ENCODE data around the gene PARP14.
"Not testable (repeated sequence)": the region's sequence is repeated elsewhere in the genome, so short reads cannot be mapped to it uniquely, and the experiment has no call there.

The PARP14 gene, protein sequence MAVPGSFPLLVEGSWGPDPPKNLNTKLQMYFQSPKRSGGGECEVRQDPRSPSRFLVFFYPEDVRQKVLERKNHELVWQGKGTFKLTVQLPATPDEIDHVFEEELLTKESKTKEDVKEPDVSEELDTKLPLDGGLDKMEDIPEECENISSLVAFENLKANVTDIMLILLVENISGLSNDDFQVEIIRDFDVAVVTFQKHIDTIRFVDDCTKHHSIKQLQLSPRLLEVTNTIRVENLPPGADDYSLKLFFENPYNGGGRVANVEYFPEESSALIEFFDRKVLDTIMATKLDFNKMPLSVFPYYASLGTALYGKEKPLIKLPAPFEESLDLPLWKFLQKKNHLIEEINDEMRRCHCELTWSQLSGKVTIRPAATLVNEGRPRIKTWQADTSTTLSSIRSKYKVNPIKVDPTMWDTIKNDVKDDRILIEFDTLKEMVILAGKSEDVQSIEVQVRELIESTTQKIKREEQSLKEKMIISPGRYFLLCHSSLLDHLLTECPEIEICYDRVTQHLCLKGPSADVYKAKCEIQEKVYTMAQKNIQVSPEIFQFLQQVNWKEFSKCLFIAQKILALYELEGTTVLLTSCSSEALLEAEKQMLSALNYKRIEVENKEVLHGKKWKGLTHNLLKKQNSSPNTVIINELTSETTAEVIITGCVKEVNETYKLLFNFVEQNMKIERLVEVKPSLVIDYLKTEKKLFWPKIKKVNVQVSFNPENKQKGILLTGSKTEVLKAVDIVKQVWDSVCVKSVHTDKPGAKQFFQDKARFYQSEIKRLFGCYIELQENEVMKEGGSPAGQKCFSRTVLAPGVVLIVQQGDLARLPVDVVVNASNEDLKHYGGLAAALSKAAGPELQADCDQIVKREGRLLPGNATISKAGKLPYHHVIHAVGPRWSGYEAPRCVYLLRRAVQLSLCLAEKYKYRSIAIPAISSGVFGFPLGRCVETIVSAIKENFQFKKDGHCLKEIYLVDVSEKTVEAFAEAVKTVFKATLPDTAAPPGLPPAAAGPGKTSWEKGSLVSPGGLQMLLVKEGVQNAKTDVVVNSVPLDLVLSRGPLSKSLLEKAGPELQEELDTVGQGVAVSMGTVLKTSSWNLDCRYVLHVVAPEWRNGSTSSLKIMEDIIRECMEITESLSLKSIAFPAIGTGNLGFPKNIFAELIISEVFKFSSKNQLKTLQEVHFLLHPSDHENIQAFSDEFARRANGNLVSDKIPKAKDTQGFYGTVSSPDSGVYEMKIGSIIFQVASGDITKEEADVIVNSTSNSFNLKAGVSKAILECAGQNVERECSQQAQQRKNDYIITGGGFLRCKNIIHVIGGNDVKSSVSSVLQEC (N-terminal part only)

DNA sequence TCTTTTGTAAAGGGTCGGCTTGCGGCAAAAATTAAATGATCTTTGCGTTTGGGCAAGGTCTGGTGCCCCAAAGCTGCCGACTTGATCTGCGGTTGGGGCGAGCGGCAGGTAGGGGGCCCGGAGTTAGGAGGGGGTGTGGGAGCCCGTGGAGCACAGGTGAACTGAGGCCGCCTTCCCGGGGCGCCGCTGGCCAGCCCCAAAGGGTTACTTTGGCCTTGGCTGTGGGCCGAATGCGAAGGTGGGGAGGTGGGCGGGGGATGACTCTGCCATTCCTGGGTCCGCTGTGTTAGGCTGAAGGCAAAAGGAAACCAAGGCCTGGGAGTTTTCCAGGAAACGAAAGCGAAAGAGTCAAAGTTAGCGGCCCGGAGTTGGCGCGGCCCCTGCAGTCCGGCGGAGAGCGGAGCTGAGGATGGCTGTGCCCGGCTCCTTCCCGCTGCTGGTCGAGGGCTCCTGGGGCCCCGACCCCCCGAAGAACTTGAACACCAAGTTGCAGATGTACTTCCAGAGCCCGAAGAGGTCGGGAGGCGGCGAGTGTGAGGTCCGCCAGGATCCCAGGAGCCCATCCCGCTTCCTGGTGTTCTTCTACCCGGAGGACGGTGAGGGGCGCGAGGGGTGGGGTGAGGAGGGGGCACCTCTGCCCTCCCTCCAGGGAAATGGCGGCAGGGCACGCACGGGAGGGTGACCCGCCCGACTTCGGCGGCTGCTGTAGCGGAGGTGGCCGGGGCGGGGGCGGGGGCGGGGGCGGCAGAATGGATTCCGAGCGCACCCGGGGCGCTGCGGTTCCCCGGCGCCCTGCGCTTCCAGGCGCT is at the start of gene PARP14:
Gene PARP14 (plus strand): TSS at position 365 of the 809 bp plus-strand sequence. CDS start 45 bp downstream, at position 410.
- DNase-seq (ENCODE audit: low read depth in 2 of 2) = peak; percentile 33 to 45

DNA sequence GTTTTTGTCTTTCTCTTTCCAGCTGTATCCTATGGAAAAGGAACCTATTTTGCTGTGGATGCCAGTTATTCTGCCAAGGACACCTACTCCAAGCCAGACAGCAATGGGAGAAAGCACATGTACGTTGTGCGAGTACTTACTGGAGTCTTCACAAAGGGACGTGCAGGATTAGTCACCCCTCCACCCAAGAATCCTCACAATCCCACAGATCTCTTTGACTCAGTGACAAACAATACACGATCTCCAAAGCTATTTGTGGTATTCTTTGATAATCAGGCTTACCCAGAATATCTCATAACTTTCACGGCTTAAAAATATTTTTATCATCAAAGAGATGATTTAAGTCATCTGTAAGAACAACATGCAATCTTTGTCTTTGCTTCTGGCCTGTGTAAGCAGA is 44.9 kb upstream of the PARP14 start:
- no peak for DNase-seq (ENCODE audit: low read depth in 2 of 2)

DNA sequence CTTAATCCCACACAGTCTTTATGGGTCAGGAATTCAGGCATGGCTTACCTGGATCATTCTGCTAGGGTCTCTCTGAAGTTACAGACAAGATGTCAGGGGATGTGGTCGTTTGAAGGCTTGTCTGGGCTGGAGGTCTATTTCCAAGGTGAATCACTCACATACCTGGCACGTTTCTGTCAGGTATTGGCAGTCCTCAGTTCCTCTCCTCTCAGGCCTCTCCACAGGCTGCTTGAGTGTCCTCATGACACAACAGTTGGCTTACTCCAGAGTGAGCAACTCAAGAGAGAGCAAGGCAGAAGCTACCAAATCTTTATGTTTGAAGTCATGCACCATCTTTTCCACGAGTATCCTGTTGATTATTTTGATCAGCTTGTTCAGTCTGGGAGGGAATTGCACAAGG is 43.9 kb upstream of the PARP14 start:
- no peak for DNase-seq (ENCODE audit: low read depth in 2 of 2)

DNA sequence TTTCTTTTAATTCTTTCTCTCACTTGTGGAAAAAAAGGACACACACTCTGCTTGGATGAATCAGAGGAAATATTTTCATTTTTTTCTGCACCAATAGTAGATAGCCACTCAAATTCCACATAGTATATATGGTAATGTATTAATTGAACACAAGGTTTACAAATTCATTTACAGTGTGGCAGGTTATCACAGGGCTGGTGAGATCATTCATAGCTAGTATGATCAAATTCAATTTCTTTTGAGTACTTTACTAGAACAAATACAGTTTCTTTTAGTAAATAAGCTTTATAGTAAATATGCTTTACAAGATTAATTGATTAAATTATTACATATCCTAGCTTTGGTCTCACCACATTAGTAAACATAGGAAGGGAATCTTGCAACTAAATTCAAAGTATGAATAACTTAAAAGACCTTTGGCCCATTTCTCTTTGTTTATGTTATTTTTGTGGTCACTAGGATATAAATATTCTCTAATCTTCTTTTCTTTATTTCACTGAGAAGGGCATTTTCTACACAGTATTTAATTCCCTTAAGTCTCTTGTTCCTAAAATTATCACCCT is 40.1 kb upstream of the PARP14 start:
- DNase-seq (ENCODE audit: low read depth in 2 of 2) = no peak

DNA sequence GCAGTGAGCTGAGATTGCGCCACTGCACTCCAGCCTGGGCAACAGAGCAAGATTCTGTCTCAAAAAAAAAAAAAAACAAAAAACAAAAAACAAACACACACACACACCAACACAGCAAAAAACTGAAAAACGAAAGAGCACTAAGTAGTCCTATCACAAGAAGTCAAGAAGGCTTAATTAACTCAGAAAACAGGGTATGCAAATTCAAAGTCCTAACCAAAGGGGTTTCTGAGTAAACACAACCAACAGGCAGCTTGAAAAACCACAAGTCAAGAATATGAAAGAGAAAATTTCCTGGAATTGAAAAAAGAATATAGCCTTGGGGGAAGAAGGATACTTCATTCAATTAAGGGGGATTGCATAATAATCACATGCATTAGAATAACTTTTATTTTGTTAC is 37.7 kb upstream of the PARP14 start:
- no peak for DNase-seq (ENCODE audit: low read depth in 2 of 2)

DNA sequence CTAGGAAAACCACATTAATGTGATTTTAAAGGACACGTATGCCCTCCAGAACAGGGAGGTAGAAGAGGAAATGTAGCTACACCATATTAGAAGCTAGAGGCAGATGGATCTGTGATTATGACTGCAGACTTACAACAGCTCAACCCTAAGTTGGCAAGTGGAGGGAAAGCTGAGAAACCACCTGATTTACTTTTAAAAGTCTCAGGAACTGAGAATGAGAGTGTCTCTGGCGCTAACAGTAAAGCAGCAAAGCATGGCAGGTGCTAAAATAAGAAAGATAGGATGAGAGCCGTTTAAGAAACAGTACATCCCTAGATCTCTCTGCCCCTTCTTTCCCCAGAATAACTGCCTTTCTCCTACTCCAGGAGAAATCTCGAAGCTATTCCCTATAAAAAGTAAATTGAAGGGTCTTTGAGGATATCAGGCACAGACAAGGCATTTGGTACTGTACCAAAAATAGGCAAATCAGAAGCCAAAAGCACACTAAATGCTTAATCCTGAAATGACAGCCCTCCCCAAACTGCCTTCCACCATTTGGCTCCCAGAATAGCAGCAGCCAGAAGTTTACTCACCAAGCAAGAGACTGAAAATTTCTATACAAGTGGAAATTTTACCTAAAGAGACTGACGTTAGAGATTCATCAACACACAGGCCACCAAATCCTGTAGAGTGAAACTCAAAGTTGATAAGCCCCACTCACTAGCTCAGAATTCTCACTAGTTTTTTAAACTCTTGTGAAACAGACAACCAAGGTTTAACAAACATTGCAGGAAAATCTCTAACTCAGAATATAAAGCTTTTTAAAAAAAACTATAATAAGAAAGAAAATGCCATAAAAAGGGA is 34.3 kb upstream of the PARP14 start:
- no peak for DNase-seq (ENCODE audit: low read depth in 2 of 2)

DNA sequence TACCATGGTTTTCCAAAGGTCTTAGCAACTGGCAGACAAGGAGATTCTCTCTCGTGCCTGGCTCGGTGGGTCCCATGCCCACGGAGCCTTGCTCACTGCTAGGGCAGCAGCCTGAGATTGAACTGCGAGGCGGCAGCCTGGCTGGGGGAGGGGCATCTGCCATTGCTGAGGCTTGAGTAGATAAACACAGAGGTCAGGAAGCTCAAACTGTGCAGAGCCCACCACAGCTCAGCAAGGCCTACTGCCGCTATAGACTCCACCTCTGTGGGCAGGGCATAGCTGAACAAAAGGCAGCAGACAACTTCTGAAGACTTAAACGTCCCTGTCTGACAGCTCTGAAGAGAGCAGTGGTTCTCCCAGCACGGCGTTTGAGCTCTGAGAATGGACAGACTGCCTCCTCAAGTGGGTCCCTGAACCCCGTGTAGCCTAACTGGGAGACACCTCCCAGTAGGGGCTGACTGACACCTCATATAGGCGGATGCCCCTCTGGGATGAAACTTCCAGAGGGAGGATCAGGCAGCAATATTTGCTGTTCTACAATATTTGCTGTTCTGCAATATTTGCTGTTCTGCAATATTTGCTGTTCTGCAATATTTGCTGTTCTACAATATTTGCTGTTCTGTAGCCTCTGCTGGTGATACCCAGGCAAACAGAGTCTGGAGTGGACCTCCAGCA is 29.3 kb upstream of the PARP14 start:
- DNase-seq (ENCODE audit: low read depth in 2 of 2) = not testable (repeated sequence)

DNA sequence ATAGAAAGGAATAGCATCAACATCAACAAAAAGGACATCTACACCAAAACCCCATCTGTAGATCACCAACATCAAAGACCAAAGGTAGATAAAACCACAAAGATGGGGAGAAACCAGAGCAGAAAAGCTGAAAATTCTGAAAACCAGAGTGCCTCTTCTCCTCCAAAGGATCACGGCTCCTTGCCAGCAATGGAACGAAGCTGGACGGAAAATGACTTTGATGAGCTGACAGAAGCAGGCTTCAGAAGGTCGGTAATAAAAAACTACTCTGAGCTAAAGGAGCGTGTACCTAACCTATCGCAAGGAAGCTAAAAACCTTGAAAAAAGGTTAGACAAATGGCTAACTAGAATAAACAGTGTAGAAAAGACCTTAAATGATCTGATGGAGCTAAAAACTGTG is 28.7 kb upstream of the PARP14 start:
- DNase-seq (ENCODE audit: low read depth in 2 of 2) = not testable (repeated sequence)

DNA sequence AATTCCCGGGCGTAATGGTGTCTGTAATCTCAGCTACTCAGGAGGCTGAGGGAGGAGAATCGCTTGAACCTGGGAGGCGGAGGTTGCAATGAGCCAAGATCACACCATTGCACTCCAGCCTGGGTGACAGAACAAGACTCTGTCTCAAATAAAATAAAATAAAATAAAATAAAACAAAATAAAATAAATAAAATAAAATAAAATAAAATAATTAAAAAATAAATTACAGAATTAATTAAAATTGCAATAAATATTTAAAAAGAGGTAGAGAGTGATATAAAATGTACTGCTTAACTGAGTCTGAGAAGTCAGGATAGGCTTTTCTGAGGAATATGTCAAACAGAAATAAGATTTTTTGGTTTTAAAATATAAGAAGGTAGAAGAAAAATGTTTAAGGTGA is 22.3 kb upstream of the PARP14 start:
- not testable (repeated sequence) for DNase-seq (ENCODE audit: low read depth in 2 of 2)

DNA sequence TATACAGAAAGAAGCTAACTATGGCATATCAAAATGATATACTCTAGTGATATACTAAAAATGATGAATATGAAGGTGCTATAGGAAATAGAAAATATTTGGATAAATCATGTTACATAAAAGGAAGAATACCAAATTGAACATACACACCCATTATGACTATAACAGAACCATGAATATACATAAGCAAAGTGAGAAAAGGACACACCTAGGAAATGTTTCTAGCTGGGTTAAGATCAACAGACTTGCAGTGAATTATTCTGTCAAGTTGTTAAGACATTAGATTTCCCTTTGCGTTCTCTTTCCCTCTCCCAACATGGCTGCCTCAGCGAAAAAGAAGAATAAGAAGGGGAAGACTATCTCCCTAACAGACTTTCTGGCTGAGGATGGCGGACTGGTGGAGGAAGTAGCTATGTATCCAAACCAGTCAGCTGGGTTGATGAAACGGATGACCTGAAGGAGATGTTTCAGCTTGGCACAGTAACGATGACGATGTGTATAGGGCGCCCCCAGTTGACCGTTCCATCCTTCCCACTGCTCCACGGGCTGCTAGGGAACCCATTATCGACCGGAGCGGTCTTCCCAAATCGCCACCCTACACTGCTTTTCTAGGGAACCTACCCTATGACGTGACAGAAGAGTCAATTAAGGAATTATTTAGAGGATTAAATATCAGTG is 20.2 kb upstream of the PARP14 start:
- DNase-seq (ENCODE audit: low read depth in 2 of 2) = no peak

DNA sequence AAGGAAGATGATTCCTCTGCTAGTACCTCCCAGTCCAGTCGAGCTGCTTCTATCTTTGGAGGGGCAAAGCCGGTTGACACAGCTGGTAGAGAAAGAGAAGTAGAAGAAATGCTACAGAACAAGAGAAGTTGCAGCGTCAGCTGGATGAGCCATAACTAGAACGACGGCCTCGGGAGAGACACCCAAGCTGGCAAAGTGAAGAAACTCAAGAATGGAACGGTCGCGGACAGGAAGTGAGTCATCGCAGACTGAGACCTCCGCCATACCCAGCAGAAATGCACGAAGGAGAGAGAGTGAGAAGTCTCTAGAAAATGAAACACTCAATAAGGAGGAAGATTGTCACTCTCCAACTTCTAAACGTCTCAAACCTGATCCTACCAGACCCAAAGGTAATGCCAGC is 19.0 kb upstream of the PARP14 start:
- no peak for DNase-seq (ENCODE audit: low read depth in 2 of 2)

DNA sequence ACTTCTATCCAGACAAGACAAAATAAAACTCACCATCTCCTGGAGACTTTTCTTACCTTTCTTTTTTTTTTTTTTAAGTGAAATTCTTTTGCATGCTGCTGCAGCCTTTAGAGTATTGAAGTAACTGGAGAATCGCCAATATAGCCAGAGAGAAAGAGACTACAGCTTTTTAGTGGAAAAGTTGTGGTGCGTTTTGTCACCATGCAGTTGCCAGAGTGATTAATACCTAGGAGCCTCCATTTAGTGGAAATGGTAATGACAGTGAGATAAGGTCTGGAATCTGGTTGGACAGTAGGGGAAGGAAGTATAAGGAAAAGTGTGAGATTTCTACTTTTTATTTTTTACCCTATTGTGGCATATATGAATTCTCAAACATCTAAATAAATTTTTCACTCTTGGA is 18.1 kb upstream of the PARP14 start:
- DNase-seq (ENCODE audit: low read depth in 2 of 2) = no peak

DNA sequence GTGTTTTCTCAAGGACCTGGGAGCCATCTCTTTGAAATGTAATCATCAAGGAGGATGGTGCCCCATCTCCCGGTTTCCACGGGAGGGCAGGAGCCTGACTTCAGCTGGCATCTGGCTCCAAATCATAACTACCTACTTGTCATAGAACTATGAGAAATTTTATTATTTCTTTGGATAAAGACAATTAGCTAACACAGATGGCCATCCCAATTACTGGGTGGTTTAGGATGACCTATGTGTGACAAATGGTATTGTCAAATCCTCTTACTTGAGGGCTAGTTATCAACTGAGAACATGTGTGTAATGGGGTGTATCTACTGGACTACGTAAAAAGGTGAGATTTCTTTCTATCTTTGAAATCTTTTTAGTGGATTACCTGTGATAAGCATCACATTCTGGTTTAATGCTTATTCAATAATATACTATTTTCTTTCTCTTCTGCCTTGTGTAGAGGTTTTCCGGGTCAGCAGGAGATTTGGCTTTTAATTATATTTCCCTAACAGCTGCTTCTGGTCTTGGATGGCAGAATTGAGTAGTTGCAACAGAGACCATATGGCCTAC is 15.3 kb upstream of the PARP14 start:
- DNase-seq (ENCODE audit: low read depth in 2 of 2) = no peak

DNA sequence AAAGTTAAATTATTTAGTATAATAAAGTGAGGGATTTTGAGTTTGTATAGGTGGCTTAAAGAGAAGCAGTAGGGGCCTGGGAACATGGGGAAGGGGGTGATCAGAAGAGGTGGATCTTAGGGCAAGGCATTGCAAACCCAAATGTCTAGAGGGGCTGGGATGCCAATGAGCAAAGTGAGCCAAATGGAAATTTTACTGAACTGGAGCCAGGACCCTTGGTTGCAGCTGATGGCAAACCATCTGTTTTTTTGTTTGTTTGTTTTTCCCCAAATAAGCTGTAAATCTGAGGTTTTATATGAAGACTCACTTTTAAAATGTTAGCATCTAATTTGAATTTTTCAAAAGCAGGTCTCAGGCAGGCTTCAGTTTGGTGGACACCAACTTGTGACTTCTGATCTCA is 14.8 kb upstream of the PARP14 start:
- DNase-seq (ENCODE audit: low read depth in 2 of 2) = no peak

DNA sequence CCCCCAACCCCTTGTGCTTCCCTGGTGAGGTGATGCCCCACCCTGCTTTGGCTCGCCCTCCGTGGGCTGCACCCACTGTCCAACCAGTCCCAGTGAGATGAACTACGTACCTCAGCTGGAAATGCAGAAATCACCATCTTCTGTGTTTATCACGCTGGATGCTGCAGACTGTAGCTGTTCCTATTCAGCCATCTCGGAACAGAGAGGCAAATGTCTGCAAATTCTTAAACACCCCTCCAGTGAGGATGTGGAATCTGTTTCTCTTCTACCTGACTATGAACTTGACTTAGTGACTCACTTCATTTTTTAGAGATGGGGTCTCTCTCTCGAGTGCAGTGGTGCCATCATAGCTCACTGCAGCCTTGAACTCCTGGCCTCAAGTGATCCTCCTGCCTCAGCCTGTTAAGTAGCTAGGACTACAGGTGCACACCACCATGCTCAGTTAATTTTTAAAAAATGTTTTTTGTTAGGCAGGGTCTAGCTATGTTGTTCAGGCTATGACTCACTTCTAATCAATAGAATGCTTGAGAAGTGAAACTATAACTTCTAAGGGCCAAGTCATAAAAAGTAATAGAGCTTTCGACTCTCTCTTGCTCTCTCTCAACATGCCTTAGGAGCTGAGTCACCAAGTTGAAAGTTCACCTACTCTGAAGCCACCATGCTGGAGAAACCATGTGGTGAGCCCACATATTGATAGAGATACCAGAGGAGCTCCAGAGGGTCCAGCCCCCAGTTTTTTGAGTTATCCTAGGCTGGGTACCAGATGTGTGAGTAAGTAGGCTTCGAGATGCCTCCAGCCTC is 11.5 kb upstream of the PARP14 start:
- DNase-seq (ENCODE audit: low read depth in 2 of 2) = no peak

DNA sequence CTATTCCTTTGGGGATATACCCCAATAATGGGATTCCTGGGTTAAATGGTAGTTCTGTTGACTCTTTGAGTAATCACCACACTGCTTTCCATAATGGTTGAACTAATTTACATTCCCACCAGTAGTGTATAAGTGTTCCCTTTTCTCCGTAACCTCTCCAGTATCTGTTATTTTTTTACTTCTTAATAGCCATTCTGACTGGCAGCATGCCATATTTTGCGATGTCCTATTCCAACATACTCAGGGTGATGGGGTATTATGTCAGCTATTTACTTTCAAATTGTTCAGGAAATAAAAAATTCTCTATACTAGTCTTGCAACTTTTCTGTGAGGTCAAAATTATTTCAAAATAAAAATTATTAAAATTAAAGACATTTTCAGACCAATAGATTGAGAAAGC is 9.1 kb upstream of the PARP14 start:
- no peak for DNase-seq (ENCODE audit: low read depth in 2 of 2)

DNA sequence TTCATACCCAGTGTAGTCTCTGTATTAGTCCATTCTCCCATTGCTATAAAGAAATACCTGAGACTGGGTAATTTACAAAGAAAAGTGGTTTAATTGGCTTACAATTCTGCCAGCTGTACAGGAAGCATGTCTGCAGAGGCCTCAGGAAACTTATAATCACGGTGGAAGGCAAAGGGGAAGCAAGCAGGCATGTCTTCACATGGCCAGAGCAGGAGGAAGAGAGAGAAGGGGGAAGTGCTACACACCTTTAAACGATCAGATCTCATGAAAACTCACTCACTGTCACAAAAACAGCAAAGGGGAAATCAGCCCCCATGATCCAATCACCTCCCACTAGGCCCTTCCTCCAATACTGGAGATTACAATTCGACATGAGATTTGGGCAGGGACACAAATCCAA is 6.3 kb upstream of the PARP14 start:
- no peak for DNase-seq (ENCODE audit: low read depth in 2 of 2)

DNA sequence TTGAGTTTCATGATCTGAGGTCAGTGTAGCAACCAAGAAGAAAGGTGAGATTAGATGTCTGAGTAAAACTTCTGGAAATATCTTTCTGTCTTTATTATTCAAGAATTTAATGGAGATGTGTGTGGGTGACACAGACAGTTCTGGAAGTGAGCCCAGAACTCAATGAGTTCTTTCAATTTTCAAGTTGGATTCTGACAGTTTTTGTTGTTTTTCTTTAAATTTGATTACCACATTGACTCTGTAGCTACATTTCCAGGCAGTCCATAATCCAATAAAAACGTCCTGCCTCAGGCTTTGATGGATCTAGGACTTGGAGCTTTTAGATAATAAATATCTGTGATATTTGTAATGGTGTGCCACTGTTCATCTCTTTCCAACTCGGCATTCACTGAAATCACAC is 3.9 kb upstream of the PARP14 start:
- DNase-seq (ENCODE audit: low read depth in 2 of 2) = no peak

Measured in stimulated activated CD8-positive, alpha-beta memory T cell treated with anti-CD3 and anti-CD28 coated beads, Interleukin-7, amount 100 ng/mL, for 1 hour (primary cell).